H1 (cell line): ENCODE data around the gene ITGAV. TPM values are rescaled to one million over a fixed set of nuclear protein-coding genes. Genes with fewer than 3 reads are reported as not detected.

Source experiments
- CTCF ChIA-PET: fragments of 300-600 bp; sonication (Branson Sonifier 250); formaldehyde crosslinking; loops from one replicate; lab custom pipeline; 2021; ENCODE audit not compliant: partially characterized antibody; lab: Charles Lee
- POLR2A ChIA-PET: fragments of 300-600 bp; sonication (Branson Sonifier 250); formaldehyde crosslinking; loops from one replicate; lab custom pipeline; 2021; ENCODE audit warnings: inconsistent platforms; ENCODE audit not compliant: partially characterized antibody; lab: Charles Lee
- DNase-seq, 2 experiments: peaks; one replicate each; pipeline versions ENCODE4 v3.0.0 to v3.0.0-alpha.2; 2010 to 2022; ENCODE audit warnings: low spot score in 2 of 2, low read depth in 1 of 2, mixed read lengths in 1 of 2
- FAIRE-seq: peaks from 2 replicates; lab custom pipeline; 2011; peaks lifted over from hg19 to GRCh38; lab: Jason Lieb, UNC
- H2AFZ ChIP-seq: 2 replicates; pipeline ENCODE4 v1.8.1; 2012; ENCODE audit warnings: low read length, inconsistent platforms
- H2AK5ac ChIP-seq: 2 replicates; pipeline ENCODE4 v1.6.1; 2013; ENCODE audit warnings: low read depth, low read length
- H2BK120ac ChIP-seq: replicated peaks from 2 replicates; pipeline ENCODE3; 2013; ENCODE audit warnings: low read depth, low read length, inconsistent platforms
- H2BK12ac ChIP-seq: 2 replicates; pipeline ENCODE4 v1.6.1; 2013; ENCODE audit warnings: low read depth, low read length
- H2BK15ac ChIP-seq: 2 replicates; pipeline ENCODE4 v1.6.1; 2013; ENCODE audit warnings: low read length
- H2BK20ac ChIP-seq: 2 replicates; pipeline ENCODE4 v1.6.1; 2013; ENCODE audit warnings: low read length
- H2BK5ac ChIP-seq: 2 replicates; pipeline ENCODE4 v1.6.1; 2013; ENCODE audit warnings: low read depth, low read length
- H3K14ac ChIP-seq: 2 replicates; pipeline ENCODE4 v1.6.1; 2013; ENCODE audit warnings: inconsistent platforms; ENCODE audit not compliant: insufficient read length
- H3K18ac ChIP-seq: 2 replicates; pipeline ENCODE4 v1.6.1; 2013; ENCODE audit warnings: low read length; ENCODE audit errors: extremely low read depth
- H3K23ac ChIP-seq: 2 replicates; pipeline ENCODE4 v1.6.1; 2013; ENCODE audit warnings: inconsistent platforms; ENCODE audit not compliant: insufficient read length
- H3K23me2 ChIP-seq: 2 replicates; pipeline ENCODE4 v1.6.1; 2013; ENCODE audit warnings: low read depth, low read length
- H3K27ac ChIP-seq: 2 replicates; pipeline ENCODE4 v1.6.1; 2011; ENCODE audit warnings: low read depth, low read length, inconsistent platforms
- H3K27me3 ChIP-seq, 4 experiments: replicated peaks in 1 of 4; 1 replicate in 1 of 4; 2 replicates in 3 of 4; pipeline versions ENCODE4 v1.6.1 to v1.8.1; 2011 to 2013; ENCODE audit warnings: low read length in 3 of 4, mild to moderate bottlenecking in 3 of 4, inconsistent platforms in 2 of 4, mixed read lengths in 2 of 4, moderate library complexity in 1 of 4; ENCODE audit not compliant: control insufficient read depth in 3 of 4, insufficient read depth in 3 of 4; ENCODE audit errors: extremely low read depth in 1 of 4
- H3K36me3 ChIP-seq, 4 experiments: 2 replicates each; pipeline versions ENCODE4 v1.6.1 to v1.8.1; 2011 to 2013; ENCODE audit warnings: mild to moderate bottlenecking in 4 of 4, low read length in 3 of 4, moderate library complexity in 2 of 4, control low read depth in 1 of 4, inconsistent platforms in 1 of 4; ENCODE audit not compliant: insufficient read depth in 4 of 4, control insufficient read depth in 2 of 4
- H3K4ac ChIP-seq: replicated peaks from 2 replicates; pipeline ENCODE3; 2013; ENCODE audit warnings: low read length, low read depth, mixed read lengths, inconsistent platforms; ENCODE audit not compliant: insufficient read length
- H3K4me1 ChIP-seq, 4 experiments: replicated peaks in 1 of 4; 1 replicate in 1 of 4; 2 replicates in 3 of 4; pipeline versions ENCODE4 v1.6.1 to v1.8.1; 2011 to 2013; ENCODE audit warnings: low read length in 3 of 4, inconsistent platforms in 2 of 4, mixed read lengths in 1 of 4; ENCODE audit not compliant: insufficient read depth in 4 of 4, control insufficient read depth in 3 of 4
- H3K4me2 ChIP-seq, 2 experiments: 2 replicates each; pipeline versions ENCODE4 v1.6.1 to v1.8.1; 2011 to 2013; ENCODE audit warnings: low read depth in 2 of 2, low read length in 2 of 2, control low read depth in 1 of 2, inconsistent platforms in 1 of 2, mild to moderate bottlenecking in 1 of 2; ENCODE audit not compliant: insufficient read depth in 1 of 2
- H3K4me3 ChIP-seq, 4 experiments: fragments of 200-600, 300-600 bp in 1 of 4; sonication (generic), shearing (Covaris generic), sonication (Bioruptor Twin) in 1 of 4; 2 replicates each; pipeline versions ENCODE4 v1.5.1 to v1.8.1; 2011 to 2016; ENCODE audit warnings: low read length in 4 of 4, low read depth in 3 of 4, control low read depth in 2 of 4, inconsistent platforms in 2 of 4, mild to moderate bottlenecking in 2 of 4, mixed read lengths in 1 of 4, moderate library complexity in 1 of 4; ENCODE audit not compliant: insufficient read depth in 2 of 4; ENCODE audit errors: extremely low read depth in 1 of 4
- H3K56ac ChIP-seq: replicated peaks from 2 replicates; pipeline ENCODE3; 2013; ENCODE audit warnings: low read depth, mild to moderate bottlenecking, mixed read lengths, low read length, inconsistent platforms; ENCODE audit not compliant: insufficient read length
- H3K79me1 ChIP-seq: 2 replicates; pipeline ENCODE4 v1.6.1; 2013; ENCODE audit warnings: low read depth, low read length, control low read depth
- H3K79me2 ChIP-seq, 2 experiments: 2 replicates each; pipeline versions ENCODE4 v1.6.1 to v1.8.1; 2012 to 2013; ENCODE audit warnings: low read length in 2 of 2, mild to moderate bottlenecking in 2 of 2, inconsistent platforms in 1 of 2; ENCODE audit not compliant: insufficient read depth in 2 of 2, control insufficient read depth in 1 of 2
- H3K9ac ChIP-seq, 4 experiments: replicated peaks in 1 of 4; 1 replicate in 1 of 4; 2 replicates in 3 of 4; pipeline versions ENCODE4 v1.6.1 to v1.8.1; 2011 to 2013; ENCODE audit warnings: low read depth in 3 of 4, low read length in 3 of 4, control low read depth in 2 of 4, mild to moderate bottlenecking in 2 of 4, moderate library complexity in 2 of 4, inconsistent platforms in 1 of 4; ENCODE audit errors: extremely low read depth in 1 of 4
- H3K9me3 ChIP-seq, 2 experiments: 2 replicates each; pipeline versions ENCODE4 v1.6.1 to v1.8.1; 2012 to 2013; ENCODE audit warnings: mild to moderate bottlenecking in 2 of 2, moderate library complexity in 2 of 2, control low read depth in 1 of 2, inconsistent platforms in 1 of 2, low read depth in 1 of 2, low read length in 1 of 2, mixed read lengths in 1 of 2; ENCODE audit not compliant: insufficient read depth in 2 of 2
- H4K20me1 ChIP-seq, 2 experiments: replicated peaks in 1 of 2; 2 replicates each; pipeline versions ENCODE3 to v1.8.1; 2011 to 2013; ENCODE audit warnings: inconsistent platforms in 2 of 2, low read length in 2 of 2, mild to moderate bottlenecking in 1 of 2; ENCODE audit not compliant: insufficient read depth in 2 of 2, control insufficient read depth in 1 of 2
- H4K5ac ChIP-seq: 2 replicates; pipeline ENCODE4 v1.6.1; 2013; ENCODE audit warnings: low read length, low read depth, mixed read lengths, inconsistent platforms; ENCODE audit not compliant: insufficient read length
- H4K8ac ChIP-seq: 2 replicates; pipeline ENCODE4 v1.8.0; 2013; ENCODE audit warnings: mild to moderate bottlenecking, moderate library complexity, low read length, inconsistent platforms; ENCODE audit not compliant: insufficient read depth; ENCODE audit errors: extremely low read depth
- H4K91ac ChIP-seq: replicated peaks from 2 replicates; pipeline ENCODE3; 2013; ENCODE audit warnings: low read length, mixed read lengths, inconsistent platforms; ENCODE audit not compliant: insufficient read length
- ASH2L ChIP-seq: fragments of 200-600, 300-600 bp; sonication (generic); IDR thresholded peaks from one replicate; pipeline ENCODE4 v1.7.1; 2017; ENCODE audit warnings: low read length
- CEBPB ChIP-seq: IDR thresholded peaks from 2 replicates; pipeline ENCODE4 v1.6.1; 2012; ENCODE audit warnings: low read depth, low read length
- E2F6 ChIP-seq: IDR thresholded peaks from 2 replicates; pipeline ENCODE4 v1.6.1; 2012; ENCODE audit warnings: inconsistent platforms
- EZH2 ChIP-seq: fragments of 200-600 bp; sonication (generic); IDR thresholded peaks from 2 replicates; pipeline ENCODE4 v1.7.1; 2012; ENCODE audit warnings: low read depth, mild to moderate bottlenecking, moderate library complexity, low read length, inconsistent platforms; ENCODE audit not compliant: severe bottlenecking
- JUND ChIP-seq: IDR thresholded peaks from 2 replicates; pipeline ENCODE4 v1.6.1; 2011; ENCODE audit warnings: mild to moderate bottlenecking, improper control_type of control experiment, low read length
- MAX ChIP-seq: IDR thresholded peaks from 2 replicates; pipeline ENCODE4 v1.6.1; 2012; ENCODE audit warnings: inconsistent platforms
- POLR2A ChIP-seq, 2 experiments: IDR thresholded peaks; 1 replicate in 1 of 2; 2 replicates in 1 of 2; pipeline ENCODE4 v1.6.1; 2011; ENCODE audit warnings: low read depth in 2 of 2, low read length in 2 of 2, mild to moderate bottlenecking in 2 of 2; ENCODE audit errors: control extremely low read depth in 1 of 2
- SIN3A ChIP-seq, 2 experiments: IDR thresholded peaks in 1 of 2; conservative IDR thresholded peaks in 1 of 2; 2 replicates each; pipeline ENCODE4 v1.6.1; 2011 to 2012; ENCODE audit warnings: low read length in 2 of 2, improper control_type of control experiment in 1 of 2, low read depth in 1 of 2, mild to moderate bottlenecking in 1 of 2
- SP1 ChIP-seq: IDR thresholded peaks from 2 replicates; pipeline ENCODE4 v1.6.1; 2011; ENCODE audit warnings: low read depth, low read length
- WGBS, 2 experiments: shearing (Covaris generic) in 1 of 2; methylation state at CpG; one replicate each; pipeline versions ENCODE4 v1.1.6 to v1.1.7; 2013 to 2015; ENCODE audit warnings: low lambda C conversion rate in 2 of 2, mixed read lengths in 2 of 2, inconsistent platforms in 1 of 2, low coverage in 1 of 2, missing lambda C conversion rate in 1 of 2; ENCODE audit not compliant: insufficient replicate concordance in 2 of 2, insufficient coverage in 1 of 2, insufficient read length in 1 of 2; ENCODE audit errors: extremely low coverage in 1 of 2, missing lambda C conversion rate in 1 of 2; 5-methylcytosine and 5-hydroxymethylcytosine counted together
- polyA plus RNA-seq, 7 experiments: library from polyadenylated mRNA; depleted of rRNA in 3 of 7; stranded (reverse) in 5 of 7; unstranded in 2 of 7; fragments of >200 nt in 5 of 7; fragments of 200-250 nt in 2 of 7; gene quantifications; 1 replicate in 5 of 7; 2 replicates in 1 of 7; 4 replicates in 1 of 7; pipeline versions ENCODE4 v1.2.1 to v1.2.3, GENCODE V29; 2011 to 2013; ENCODE audit warnings: missing spikeins in 2 of 7, mixed read lengths in 2 of 7
- total RNA-seq: library from RNA; stranded (reverse); fragmentation: NEBNext Ultra II Directional; extraction: Animal tissue kit (Norgen Biotek cat#: 25700); gene quantifications from 2 replicates; pipeline ENCODE4 v1.2.1, GENCODE V29; 2021

ITGAV gene
- total and polyA plus RNA-seq, 2 of the 8 experiments (the other 6 are each of a cell fraction or from before 2014, with no cell fraction given), result 11.7 to 42.4 TPM

- H3K4me2 ChIP-seq, result no peak overlapping the region
- no peak overlapping the region for H4K91ac ChIP-seq
- peaks cover 0 to 7% (median 3%) of the 10 kb centered on the region in 4 experiments; a peak in 2 of 8 replicates for H3K36me3 ChIP-seq
- DNase-seq, result no peak
- H3K27ac ChIP-seq, result no peak overlapping the region
- no peak overlapping the region for H4K5ac ChIP-seq
- H3K9me3 ChIP-seq, result no peaks in the 10 kb centered on the region
- H2BK15ac ChIP-seq, result no peak overlapping the region
- 100% methylated on average over 1 of the region's 1 CpG; no CpG with 5 or more reads in 1 of the 2 experiments for WGBS, 2 experiments
- H2AK5ac ChIP-seq, result no peak overlapping the region
- H2AFZ ChIP-seq, result no peak overlapping the region
- CTCF ChIA-PET, result no interaction called here
- no peak overlapping the region for H4K8ac ChIP-seq
- no peak overlapping the region for H2BK20ac ChIP-seq
- no peak for FAIRE-seq
- H3K4me1 ChIP-seq, result no peaks in the 10 kb centered on the region
- no peak overlapping the region for H3K18ac ChIP-seq
- no peaks in the 10 kb centered on the region for H3K79me2 ChIP-seq
- H3K23me2 ChIP-seq, result no peaks in the 10 kb centered on the region
- H2BK12ac ChIP-seq, result no peak overlapping the region
- no peak overlapping the region for H2BK5ac ChIP-seq
- no peak overlapping the region for H3K56ac ChIP-seq
- H3K14ac ChIP-seq, result no peak overlapping the region
- no peak overlapping the region for H3K4me3 ChIP-seq
- H3K4ac ChIP-seq, result no peak overlapping the region
- POLR2A ChIA-PET, result no interaction called here
- H3K79me1 ChIP-seq, result no peaks in the 10 kb centered on the region
- no peak overlapping the region for H3K23ac ChIP-seq
- H3K27me3 ChIP-seq, result no peaks in the 10 kb centered on the region
- H2BK120ac ChIP-seq, result no peak overlapping the region
- H4K20me1 ChIP-seq, result no peaks in the 10 kb centered on the region
- H3K9ac ChIP-seq, result no peak overlapping the region
- no peak for TF ChIP-seq CEBPB
- TF ChIP-seq SP1, result no peak
- TF ChIP-seq POLR2A (IDR thresholded peaks at IDR 0.05; ENCODE audit: control extremely low read depth in 1 of 2, low read depth in 2 of 2, low read length in 2 of 2), result no peak
- no peak for TF ChIP-seq JUND
- TF ChIP-seq EZH2, result no peak
- TF ChIP-seq E2F6, result no peak
- no peak for TF ChIP-seq MAX
- no peak for TF ChIP-seq ASH2L
- no peak for TF ChIP-seq SIN3A (conservative IDR thresholded peaks at IDR 0.05 in 1 of 2, IDR thresholded peaks at IDR 0.05 in 1 of 2; ENCODE audit: low read depth in 1 of 2, low read length in 2 of 2)
Measured at GRCh38 chr2:186653511-186653910, 63.7 kb downstream of the ITGAV start.
